Colonic mucosa (tissue), 4 donors: ENCODE results near the gene MPPED1. TPM values are rescaled to one million over a fixed set of nuclear protein-coding genes. Genes with fewer than 3 reads are reported as not detected.

Experiments used
- DNase-seq: peaks from one replicate; pipeline ENCODE4 v3.0.0-alpha.2; 2020
- H3K27ac ChIP-seq: fragments of 200-600 bp; one replicate; pipeline ENCODE4 v1.8.0; 2021
- H3K27me3 ChIP-seq: fragments of 200-600 bp; one replicate; pipeline ENCODE4 v1.8.0; 2021
- H3K36me3 ChIP-seq: fragments of 200-600 bp; one replicate; pipeline ENCODE4 v1.8.0; 2021
- H3K4me1 ChIP-seq: fragments of 200-600 bp; one replicate; pipeline ENCODE4 v1.8.0; 2021; ENCODE audit warnings: mild to moderate bottlenecking
- H3K4me3 ChIP-seq: fragments of 200-600 bp; one replicate; pipeline ENCODE4 v1.8.0; 2021
- H3K9ac ChIP-seq, 2 donors: one replicate each; pipeline ENCODE4 v1.7.0; 2013; ENCODE audit warnings: control low read depth in 2 of 2, low read depth in 2 of 2, low read length in 2 of 2
- H3K9me3 ChIP-seq: fragments of 200-600 bp; one replicate; pipeline ENCODE4 v1.8.0; 2021
- CTCF ChIP-seq: fragments of 200-600 bp; IDR thresholded peaks from one replicate; pipeline ENCODE4 v1.8.0; 2022; ENCODE audit warnings: antibody characterized with exemption, mild to moderate bottlenecking
- intact Hi-C: fragments of 100-400 bp; cut with DNase I; formaldehyde crosslinking; loops from one replicate; pipeline ENCODE4 v1.14.1; 2022
- total RNA-seq, 2 donors: library from RNA; stranded (reverse); fragmentation: NEBNext Ultra II Directional in 1 of 2; extraction: Animal tissue kit (Norgen Biotek cat#: 25700) in 1 of 2; gene quantifications; one replicate each; pipeline ENCODE4 v1.2.1, GENCODE V29; 2021
- donor health status: healthy.
- donor health status: DM: no; HTN: no; CAD: no.
- donor health status: DM: no; HTN: no; CAD: no.

MPPED1 gene
- total RNA-seq, 2 donors from 2014 or later: 0.05 TPM; not detected in 1

- intact Hi-C loops: no loop called here
- TF ChIP-seq CTCF: no peak
- Histone ChIP-seq H3K27ac (no peak overlapping the region), H3K36me3 (no peaks in the 10 kb centered on the region), H3K9me3 (no peaks in the 10 kb centered on the region), H3K9ac (no peak overlapping the region), H3K4me3 (no peak overlapping the region), H3K4me1 (no peaks in the 10 kb centered on the region), H3K27me3 (no peaks in the 10 kb centered on the region)
- no peak for DNase-seq
Observed at GRCh38 chr22:43465291-43466015, 53.6 kb downstream of the MPPED1 start.

GRCh38 chr22:43466710-43467109 is 54.9 kb downstream of the MPPED1 start:
- TF ChIP-seq CTCF: no peak

GRCh38 chr22:43467216-43467940 is 55.6 kb downstream of the MPPED1 start:
- Histone ChIP-seq H3K36me3 (no peaks in the 10 kb centered on the region), H3K9ac (no peak overlapping the region), H3K27me3 (no peaks in the 10 kb centered on the region), H3K9me3 (no peaks in the 10 kb centered on the region), H3K4me3 (no peak overlapping the region), H3K27ac (no peak overlapping the region), H3K4me1 (no peaks in the 10 kb centered on the region)
- DNase-seq: no peak
- TF ChIP-seq CTCF: no peak
- intact Hi-C loops: no loop called here

More at GRCh38 chr22:43466710-43467109, 54.9 kb downstream of the MPPED1 start:
- Histone ChIP-seq H3K9ac (no peak overlapping the region), H3K4me1 (no peaks in the 10 kb centered on the region), H3K36me3 (no peaks in the 10 kb centered on the region), H3K4me3 (no peak overlapping the region), H3K9me3 (no peaks in the 10 kb centered on the region), H3K27ac (no peak overlapping the region), H3K27me3 (no peaks in the 10 kb centered on the region)
- DNase-seq: no peak
- intact Hi-C loops: no loop called here

- Histone ChIP-seq H3K9ac (no peak overlapping the region), H3K9me3 (no peaks in the 10 kb centered on the region), H3K36me3 (no peaks in the 10 kb centered on the region), H3K27me3 (no peaks in the 10 kb centered on the region), H3K4me3 (no peak overlapping the region), H3K4me1 (no peaks in the 10 kb centered on the region), H3K27ac (no peak overlapping the region)
- no peak for TF ChIP-seq CTCF
- no peak for DNase-seq
- intact Hi-C loops: no loop called here
Observed at GRCh38 chr22:43470253-43470652, 58.4 kb downstream of the MPPED1 start.

- TF ChIP-seq CTCF: no peak
- Histone ChIP-seq H3K9me3 (no peaks in the 10 kb centered on the region), H3K36me3 (no peaks in the 10 kb centered on the region), H3K27ac (no peak overlapping the region), H3K27me3 (no peaks in the 10 kb centered on the region), H3K9ac (no peak overlapping the region), H3K4me1 (no peaks in the 10 kb centered on the region), H3K4me3 (no peak overlapping the region)
- intact Hi-C loops: no loop called here
- DNase-seq: no peak
Observed at GRCh38 chr22:43470941-43471585, 59.2 kb downstream of the MPPED1 start.
